C1 segment of cervical spinal cord (tissue), 14 donors: ENCODE results near the gene GNG8.

Experiments
- DNase-seq, 14 donors: peaks; one replicate each; lab custom pipeline; 2025; lab: John Stamatoyannopoulos, UW

The GNG8 gene

GRCh38 chr19:46635920-46636761, at the start of gene GNG8:
Gene GNG8 (minus strand): TSS chr19:46636202. CDS start chr19:46634682, 1,520 bp downstream.
- DNase-seq = peak in 3 of 14 donors; percentile 8 to 30 (median 11)

GRCh38 chr19:46685189-46685588, 49.2 kb upstream of the GNG8 start:
- no peak for DNase-seq

- no peak for DNase-seq
Observed at GRCh38 chr19:46678110-46678732, 42.2 kb upstream of the GNG8 start.

- no peak for DNase-seq
Observed at GRCh38 chr19:46674416-46675178, 38.6 kb upstream of the GNG8 start.

- DNase-seq = no peak
Observed at GRCh38 chr19:46670813-46671212, 34.8 kb upstream of the GNG8 start.

GRCh38 chr19:46668662-46669061, 32.7 kb upstream of the GNG8 start:
- no peak for DNase-seq

GRCh38 chr19:46665072-46665471, 29.1 kb upstream of the GNG8 start:
- no peak for DNase-seq

GRCh38 chr19:46661735-46662592, 26.0 kb upstream of the GNG8 start:
- DNase-seq = peak in 13 of 14 donors; percentile 39 to 84 (median 78)

GRCh38 chr19:46661020-46661731, 25.2 kb upstream of the GNG8 start, which contains the start of gene DACT3:
Gene DACT3 (minus strand): TSS chr19:46661182. CDS start chr19:46661064, 118 bp downstream.
- peak; percentile 97 to 100 (median 100) for DNase-seq

GRCh38 chr19:46660551-46661019, 24.6 kb upstream of the GNG8 start:
- DNase-seq = peak in 3 of 14 donors; percentile 54 to 65 (median 57)

GRCh38 chr19:46660008-46660517, 24.1 kb upstream of the GNG8 start:
- DNase-seq = peak in 7 of 14 donors; percentile 28 to 74 (median 64)

- peak in 10 of 14 donors; percentile 28 to 74 (median 60) for DNase-seq
Observed at GRCh38 chr19:46659151-46660007, 23.4 kb upstream of the GNG8 start.

GRCh38 chr19:46656541-46656940, 20.5 kb upstream of the GNG8 start:
- DNase-seq = no peak

- DNase-seq = peak in 13 of 14 donors; percentile 21 to 83 (median 73)
Observed at GRCh38 chr19:46654621-46655152, 18.7 kb upstream of the GNG8 start.

GRCh38 chr19:46650445-46650844, 14.4 kb upstream of the GNG8 start:
- no peak for DNase-seq

- no peak for DNase-seq
Observed at GRCh38 chr19:46648961-46649960, 13.3 kb upstream of the GNG8 start.
